Coronary artery (tissue), 2 donors: ENCODE data around the gene CGREF1.

Experiments
- DNase-seq: peaks from one replicate; pipeline ENCODE4 v3.0.0-alpha.2; 2017; ENCODE audit warnings: low spot score
- H3K27ac ChIP-seq, 2 donors: fragments of 200-600 bp; sonication (generic); one replicate each; pipeline ENCODE4 v1.5.1; 2016 to 2019
- H3K4me3 ChIP-seq: fragments of 200-600 bp; sonication (generic); 2 replicates; pipeline ENCODE4 v1.5.1; 2016; ENCODE audit warnings: mild to moderate bottlenecking, moderate library complexity
- CTCF ChIP-seq: fragments of 200-600 bp; sonication (generic); IDR thresholded peaks from one replicate; pipeline ENCODE4 v1.5.1; 2019; ENCODE audit warnings: antibody characterized with exemption

The CGREF1 gene

GRCh38 chr2:27136751-27137150 is 17.8 kb upstream of the CGREF1 start:
- no peak overlapping the region for H3K4me3 ChIP-seq
- no peak overlapping the region for H3K27ac ChIP-seq
- DNase-seq = no peak
- TF ChIP-seq CTCF = no peak

GRCh38 chr2:27135478-27135955 is 16.6 kb upstream of the CGREF1 start:
- Histone ChIP-seq H3K4me3 (no peak overlapping the region), H3K27ac (no peak overlapping the region)
- DNase-seq = no peak
- TF ChIP-seq CTCF = no peak

- TF ChIP-seq CTCF = no peak
- DNase-seq = no peak
- Histone ChIP-seq H3K4me3 (peak overlapping the region; percentile 94), H3K27ac (peak overlapping the region in 1 of 2 donors; percentile 96)
Observed at GRCh38 chr2:27134781-27135477, 16.0 kb upstream of the CGREF1 start.

GRCh38 chr2:27133905-27134780 is 15.2 kb upstream of the CGREF1 start, which contains the start of gene PREB:
Gene PREB (minus strand): TSS chr2:27134636. CDS start chr2:27134421, 215 bp downstream.
- peak within 1 kb of the TSS; percentile 66 to 96 for H3K27ac ChIP-seq
- peak within 1 kb of the TSS; percentile 94 for H3K4me3 ChIP-seq
- DNase-seq = peak; percentile 96
- TF ChIP-seq CTCF = no peak

GRCh38 chr2:27133195-27133875 is 14.4 kb upstream of the CGREF1 start:
- Histone ChIP-seq H3K4me3 (peak overlapping the region; percentile 94), H3K27ac (peak overlapping the region in 1 of 2 donors; percentile 96)
- DNase-seq = no peak
- no peak for TF ChIP-seq CTCF

GRCh38 chr2:27131429-27131828 is 12.5 kb upstream of the CGREF1 start:
- TF ChIP-seq CTCF = no peak
- DNase-seq = no peak
- no peak overlapping the region for H3K27ac ChIP-seq
- no peak overlapping the region for H3K4me3 ChIP-seq
